Nephron progenitor cell (in vitro differentiated cells): ENCODE data around the gene INPP5A.

Experiments
- DNase-seq: peaks from one replicate; pipeline ENCODE4 v3.0.0; 2021
- H3K27ac Mint-ChIP-seq: 2 replicates; pipeline ENCODE4 v1.8.0; 2021; ENCODE audit warnings: mild to moderate bottlenecking, moderate library complexity, mixed read lengths
- H3K27me3 Mint-ChIP-seq: 2 replicates; pipeline ENCODE4 v1.8.0; 2021; ENCODE audit warnings: mild to moderate bottlenecking, low read depth, mixed read lengths; ENCODE audit not compliant: poor library complexity
- H3K36me3 Mint-ChIP-seq: 2 replicates; pipeline ENCODE4 v1.8.0; 2021; ENCODE audit warnings: low read depth, mixed read lengths
- H3K4me1 Mint-ChIP-seq: 2 replicates; pipeline ENCODE4 v1.8.0; 2021; ENCODE audit warnings: mixed read lengths
- H3K4me3 Mint-ChIP-seq: 2 replicates; pipeline ENCODE4 v1.8.0; 2021; ENCODE audit warnings: mild to moderate bottlenecking, moderate library complexity, mixed read lengths
- H3K9me3 Mint-ChIP-seq: 2 replicates; pipeline ENCODE4 v1.8.0; 2021; ENCODE audit warnings: mild to moderate bottlenecking, moderate library complexity, mixed read lengths
- TF ChIP-seq, protein P1 (sequence below): fragments of 200-600 bp; sonication (generic); IDR thresholded peaks from 2 replicates; pipeline ENCODE4 v1.5.0; 2021; ENCODE audit warnings: antibody characterized with exemption

Gene INPP5A

DNA sequence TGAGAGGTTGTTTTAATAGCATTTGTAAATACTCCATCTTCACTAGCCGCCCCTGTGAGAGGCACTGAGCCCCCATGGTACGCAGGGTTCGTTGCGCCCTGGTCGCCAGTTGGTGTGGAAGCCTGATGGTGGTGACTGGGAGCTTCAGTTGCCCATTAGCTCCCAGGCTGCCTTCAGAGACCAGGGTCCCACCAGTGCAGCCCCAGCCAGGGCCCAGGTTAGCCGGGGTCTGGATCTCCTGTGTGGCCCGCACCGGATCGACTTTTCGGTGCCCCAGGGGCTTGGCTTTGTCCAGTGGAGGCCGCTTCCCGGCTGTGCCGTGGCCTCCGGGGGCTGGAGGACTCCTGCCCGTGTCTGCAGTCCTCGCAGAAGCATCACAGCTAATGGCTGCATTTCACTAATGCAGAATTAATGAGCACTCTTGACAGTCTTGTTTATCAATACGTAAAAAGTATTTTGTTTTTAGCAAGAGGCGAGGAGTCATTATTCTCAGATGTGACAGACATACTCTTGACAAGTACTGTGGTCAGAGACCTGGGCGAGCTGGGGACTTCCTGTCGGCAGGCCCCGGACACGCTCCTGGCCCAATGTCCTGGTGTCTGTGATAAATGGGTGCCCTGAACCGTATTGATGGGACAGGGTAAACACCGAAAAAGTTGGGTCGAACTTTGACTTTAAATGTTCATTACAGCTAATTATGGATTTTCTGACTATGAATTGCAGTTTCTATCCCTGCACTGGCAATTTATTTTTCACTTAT is 148.5 kb downstream of the INPP5A start:
- peaks cover 5% of the 10 kb centered on the region for H3K27me3 Mint-ChIP-seq
- no peak overlapping the region for H3K4me3 Mint-ChIP-seq
- peaks cover 23% of the 10 kb centered on the region for H3K4me1 Mint-ChIP-seq
- peaks cover 15% of the 10 kb centered on the region for H3K36me3 Mint-ChIP-seq
- no peak overlapping the region for H3K27ac Mint-ChIP-seq
- H3K9me3 Mint-ChIP-seq = no peaks in the 10 kb centered on the region
- TF ChIP-seq, protein P1, sequence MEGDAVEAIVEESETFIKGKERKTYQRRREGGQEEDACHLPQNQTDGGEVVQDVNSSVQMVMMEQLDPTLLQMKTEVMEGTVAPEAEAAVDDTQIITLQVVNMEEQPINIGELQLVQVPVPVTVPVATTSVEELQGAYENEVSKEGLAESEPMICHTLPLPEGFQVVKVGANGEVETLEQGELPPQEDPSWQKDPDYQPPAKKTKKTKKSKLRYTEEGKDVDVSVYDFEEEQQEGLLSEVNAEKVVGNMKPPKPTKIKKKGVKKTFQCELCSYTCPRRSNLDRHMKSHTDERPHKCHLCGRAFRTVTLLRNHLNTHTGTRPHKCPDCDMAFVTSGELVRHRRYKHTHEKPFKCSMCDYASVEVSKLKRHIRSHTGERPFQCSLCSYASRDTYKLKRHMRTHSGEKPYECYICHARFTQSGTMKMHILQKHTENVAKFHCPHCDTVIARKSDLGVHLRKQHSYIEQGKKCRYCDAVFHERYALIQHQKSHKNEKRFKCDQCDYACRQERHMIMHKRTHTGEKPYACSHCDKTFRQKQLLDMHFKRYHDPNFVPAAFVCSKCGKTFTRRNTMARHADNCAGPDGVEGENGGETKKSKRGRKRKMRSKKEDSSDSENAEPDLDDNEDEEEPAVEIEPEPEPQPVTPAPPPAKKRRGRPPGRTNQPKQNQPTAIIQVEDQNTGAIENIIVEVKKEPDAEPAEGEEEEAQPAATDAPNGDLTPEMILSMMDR = no peak
- no peak for DNase-seq

DNA sequence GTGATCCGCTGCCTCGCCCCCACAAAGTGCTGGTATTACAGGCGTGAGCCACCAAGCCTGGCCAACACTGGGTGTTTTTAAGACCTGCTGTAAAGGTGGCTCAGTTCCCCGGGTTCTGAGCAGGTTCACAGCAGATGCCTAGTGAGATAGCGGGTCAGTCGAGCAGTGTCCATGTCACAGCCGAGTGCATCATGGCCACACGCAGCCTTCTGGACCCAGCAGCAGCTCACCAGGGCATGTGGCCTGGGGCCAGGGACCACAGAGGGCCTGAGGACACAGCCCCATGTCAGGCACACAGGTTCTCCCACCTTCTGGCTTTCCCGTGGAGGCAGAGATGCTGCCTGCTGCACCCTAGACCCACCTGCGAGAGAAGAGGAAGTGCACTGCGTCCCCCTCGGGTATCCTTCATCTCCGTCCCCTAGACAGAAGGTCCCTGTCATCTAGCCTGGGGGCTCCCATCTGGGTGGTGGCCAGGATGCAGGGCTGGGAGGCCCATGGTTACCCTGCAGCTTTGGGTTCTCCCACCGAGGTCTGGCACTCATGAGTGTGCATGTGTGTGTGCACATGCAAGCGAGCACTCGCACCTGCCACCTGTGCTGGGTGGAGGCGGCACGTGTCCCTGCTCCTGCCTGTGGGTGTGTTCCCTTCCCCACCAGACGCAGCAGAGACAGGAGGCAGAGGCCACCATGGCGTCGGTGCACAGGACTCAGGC is 149.8 kb downstream of the INPP5A start:
- H3K27ac Mint-ChIP-seq = no peak overlapping the region
- TF ChIP-seq, protein P1 = no peak
- no peak for DNase-seq

DNA sequence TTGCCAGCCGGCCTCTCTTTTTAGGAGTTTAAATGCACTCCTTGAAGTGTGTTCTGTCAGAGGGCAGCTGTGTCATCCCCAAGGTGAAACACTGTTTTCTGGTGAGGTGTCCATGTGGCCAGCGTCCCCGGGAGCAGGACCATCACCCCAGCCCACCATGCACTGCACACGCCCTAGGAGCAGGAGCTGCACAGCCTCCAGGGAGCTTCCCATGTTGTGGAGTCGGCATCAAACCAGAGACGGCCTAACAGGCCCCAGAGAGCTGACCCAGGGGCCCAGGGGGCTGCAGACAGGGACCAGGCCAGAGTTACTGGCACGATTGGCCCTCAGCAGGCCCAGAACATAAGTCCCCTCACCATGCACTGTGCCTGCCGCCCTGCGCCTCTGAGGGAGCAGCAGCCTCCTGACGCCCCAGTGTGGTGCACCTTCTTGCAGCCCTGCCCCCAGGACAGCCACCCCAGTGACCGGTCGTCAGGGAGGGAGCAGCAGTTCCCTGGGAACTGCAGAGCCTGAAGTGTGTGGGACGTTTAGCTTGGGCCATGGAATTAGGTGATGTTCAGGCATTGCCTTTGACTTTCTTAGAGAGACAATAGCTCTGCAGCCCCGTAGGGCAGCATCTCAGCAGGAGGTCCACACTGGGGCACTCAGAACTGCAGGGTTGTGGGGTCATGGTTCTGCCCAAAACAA is 150.4 kb downstream of the INPP5A start:
- Mint-ChIP-seq H3K36me3 (peaks cover 26% of the 10 kb centered on the region), H3K27ac (no peak overlapping the region), H3K9me3 (peaks cover 14% of the 10 kb centered on the region), H3K4me1 (peaks cover 23% of the 10 kb centered on the region), H3K27me3 (peaks cover 8% of the 10 kb centered on the region), H3K4me3 (no peak overlapping the region)
- DNase-seq = no peak
- TF ChIP-seq, protein P1 = no peak

More for the DNA sequence above, 149.8 kb downstream of the INPP5A start:
- H3K27me3 Mint-ChIP-seq = peaks cover 8% of the 10 kb centered on the region
- peaks cover 21% of the 10 kb centered on the region for H3K36me3 Mint-ChIP-seq
- H3K4me1 Mint-ChIP-seq = peaks cover 23% of the 10 kb centered on the region
- H3K4me3 Mint-ChIP-seq = no peak overlapping the region
- H3K9me3 Mint-ChIP-seq = peaks cover 8% of the 10 kb centered on the region

DNA sequence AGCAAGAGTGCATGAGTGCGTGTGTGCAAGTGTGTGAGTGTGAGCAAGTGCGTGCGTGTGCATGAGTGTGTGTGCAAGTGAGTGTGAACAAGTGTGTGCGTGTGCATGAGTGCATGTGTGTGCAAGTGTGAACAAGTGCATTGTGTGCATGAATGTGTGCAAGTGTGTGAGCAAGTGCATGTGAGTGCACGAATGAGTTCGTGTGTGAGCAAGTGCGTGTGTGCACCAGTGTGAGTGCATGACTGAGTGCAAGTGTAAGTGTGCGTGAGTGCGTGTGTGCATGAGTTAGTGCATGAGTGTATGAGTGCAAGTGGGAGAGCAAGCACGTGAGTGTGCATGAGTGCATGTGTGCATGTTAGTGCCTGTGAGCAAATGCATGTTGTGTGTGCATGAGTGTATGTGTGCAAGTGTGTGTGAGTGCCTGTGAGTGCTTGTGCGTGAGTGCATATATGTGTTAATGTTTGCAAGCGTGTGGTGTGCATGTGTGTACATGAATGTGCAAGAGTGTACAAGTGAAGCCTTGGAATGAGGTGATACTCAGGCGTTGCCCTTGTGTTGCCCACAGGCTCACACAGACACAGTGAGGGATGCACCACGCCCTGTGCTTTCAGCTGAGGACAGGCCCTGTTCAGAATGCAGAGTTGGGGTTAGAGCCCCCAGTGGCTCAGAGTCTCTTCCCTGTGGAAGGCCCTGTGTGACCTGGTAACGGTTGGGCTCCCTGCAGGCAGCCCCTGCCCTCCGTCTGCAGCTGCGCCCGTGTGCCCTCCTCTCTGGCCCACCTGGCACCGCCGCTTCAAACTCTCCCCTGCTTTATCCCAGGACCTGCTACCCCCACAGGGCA is 151.2 kb downstream of the INPP5A start:
- no peak for DNase-seq
- peaks cover 23% of the 10 kb centered on the region for H3K4me1 Mint-ChIP-seq
- H3K27me3 Mint-ChIP-seq = peaks cover 8% of the 10 kb centered on the region
- peaks cover 21% of the 10 kb centered on the region for H3K9me3 Mint-ChIP-seq
- no peak overlapping the region for H3K4me3 Mint-ChIP-seq
- peaks cover 26% of the 10 kb centered on the region for H3K36me3 Mint-ChIP-seq
- no peak overlapping the region for H3K27ac Mint-ChIP-seq
- TF ChIP-seq, protein P1 = no peak

DNA sequence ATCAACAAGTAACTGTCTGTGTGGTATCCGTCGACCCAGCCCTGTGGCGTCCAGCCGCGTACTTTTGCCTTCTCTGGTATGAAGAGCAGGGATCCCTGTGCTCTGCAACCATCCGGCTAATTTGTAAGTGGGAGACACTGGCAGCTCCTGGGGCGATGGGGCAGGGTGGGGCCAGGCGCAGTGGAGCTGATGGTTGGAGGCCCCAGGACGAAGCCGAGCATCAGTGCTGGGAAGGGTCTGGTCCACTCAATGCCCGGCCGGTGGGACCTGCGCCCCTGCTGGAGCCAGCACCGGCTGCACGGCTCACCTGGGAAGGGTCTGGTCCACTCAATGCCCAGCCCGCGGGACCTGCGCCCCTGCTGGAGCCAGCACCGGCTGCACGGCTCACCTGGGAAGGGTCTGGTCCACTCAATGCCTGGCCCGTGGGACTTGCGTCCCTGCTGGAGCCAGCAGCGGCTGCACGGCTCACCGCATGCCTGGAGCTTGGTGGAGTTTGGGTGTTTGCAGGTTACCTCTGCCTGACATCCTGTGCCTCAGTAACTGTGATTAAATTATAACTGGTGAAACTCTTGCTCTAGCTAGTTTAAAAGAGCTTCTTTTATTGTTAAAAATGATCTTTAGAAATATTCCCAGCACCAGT is 152.3 kb downstream of the INPP5A start:
- Mint-ChIP-seq H3K36me3 (peaks cover 29% of the 10 kb centered on the region), H3K4me3 (no peak overlapping the region), H3K9me3 (peaks cover 32% of the 10 kb centered on the region), H3K27ac (no peak overlapping the region), H3K27me3 (peaks cover 8% of the 10 kb centered on the region), H3K4me1 (peaks cover 15% of the 10 kb centered on the region)
- no peak for DNase-seq
- TF ChIP-seq, protein P1 = no peak
